HG02981 (cell line): ENCODE measurements around the gene CDK5RAP2.
A peak's percentile ranks its signal among the peaks of the same experiment; 100 is the strongest.
"Not testable (repeated sequence)": the region's sequence is repeated elsewhere in the genome, so short reads cannot be mapped to it uniquely, and the experiment has no call there.

Source experiments
- ATAC-seq: cut with Tn5 transposase; IDR thresholded peaks from one replicate; pipeline ENCODE4 v1.9.1; 2021; ENCODE audit warnings: mild to moderate bottlenecking, moderate library complexity; ENCODE audit not compliant: unreplicated experiment

CDK5RAP2 gene

GRCh38 chr9:120592210-120592609 is 12.2 kb upstream of the CDK5RAP2 start:
- no peak for ATAC-seq

GRCh38 chr9:120587328-120587727 is 7.4 kb upstream of the CDK5RAP2 start:
- ATAC-seq: no peak

- peak; percentile 62 for ATAC-seq
Observed at GRCh38 chr9:120583958-120584369, 4.0 kb upstream of the CDK5RAP2 start.

GRCh38 chr9:120579139-120580050 is 572 bp downstream of the CDK5RAP2 start:
- peak; percentile 29 for ATAC-seq

- ATAC-seq: no peak
Observed at GRCh38 chr9:120574473-120574872, 5.5 kb downstream of the CDK5RAP2 start.

GRCh38 chr9:120572472-120572871 is 7.5 kb downstream of the CDK5RAP2 start:
- no peak for ATAC-seq

- no peak for ATAC-seq
Observed at GRCh38 chr9:120571443-120572257, 8.3 kb downstream of the CDK5RAP2 start.

- no peak for ATAC-seq
Observed at GRCh38 chr9:120570296-120570695, 9.7 kb downstream of the CDK5RAP2 start.

- ATAC-seq: no peak
Observed at GRCh38 chr9:120569556-120569955, 10.4 kb downstream of the CDK5RAP2 start.

GRCh38 chr9:120568816-120569215 is 11.2 kb downstream of the CDK5RAP2 start:
- no peak for ATAC-seq

- ATAC-seq: no peak
Observed at GRCh38 chr9:120567874-120568273, 12.1 kb downstream of the CDK5RAP2 start.

GRCh38 chr9:120567081-120567480 is 12.9 kb downstream of the CDK5RAP2 start:
- no peak for ATAC-seq

- ATAC-seq: no peak
Observed at GRCh38 chr9:120564589-120564988, 15.4 kb downstream of the CDK5RAP2 start.

GRCh38 chr9:120562861-120563443 is 17.0 kb downstream of the CDK5RAP2 start:
- no peak for ATAC-seq

GRCh38 chr9:120561709-120562108 is 18.3 kb downstream of the CDK5RAP2 start:
- no peak for ATAC-seq

GRCh38 chr9:120559546-120559945 is 20.4 kb downstream of the CDK5RAP2 start:
- no peak for ATAC-seq

- ATAC-seq: no peak
Observed at GRCh38 chr9:120558454-120558853, 21.5 kb downstream of the CDK5RAP2 start.

GRCh38 chr9:120557205-120557604 is 22.8 kb downstream of the CDK5RAP2 start:
- no peak for ATAC-seq

GRCh38 chr9:120556775-120557174 is 23.2 kb downstream of the CDK5RAP2 start:
- no peak for ATAC-seq

GRCh38 chr9:120555839-120556238 is 24.1 kb downstream of the CDK5RAP2 start:
- no peak for ATAC-seq

GRCh38 chr9:120552210-120552704 is 27.7 kb downstream of the CDK5RAP2 start:
- ATAC-seq: not testable (repeated sequence)
